Brain microvascular endothelial cell (primary cell): ENCODE data around the gene BRPF1.
"Not testable (repeated sequence)": the region's sequence is repeated elsewhere in the genome, so short reads cannot be mapped to it uniquely, and the experiment has no call there.

Experiments
- DNase-seq: peaks from one replicate; pipeline ENCODE4 v3.0.0-alpha.2; 2020
- H3K27ac ChIP-seq: fragments of 250-450 bp; sonication (Bioruptor Pico); 2 replicates; pipeline ENCODE4 v1.5.1; 2020; ENCODE audit warnings: mild to moderate bottlenecking, moderate library complexity
- H3K27me3 ChIP-seq: fragments of 250-450 bp; sonication (Bioruptor Pico); replicated peaks from 2 replicates; pipeline ENCODE4 v1.5.1; 2020; ENCODE audit warnings: mild to moderate bottlenecking
- H3K36me3 ChIP-seq: fragments of 250-450 bp; sonication (Bioruptor Pico); replicated peaks from 2 replicates; pipeline ENCODE4 v1.5.1; 2020; ENCODE audit warnings: mild to moderate bottlenecking
- H3K4me3 ChIP-seq: 2 replicates; pipeline ENCODE4 v1.5.1; 2011; ENCODE audit warnings: low read depth, mild to moderate bottlenecking, control low read depth, low read length, moderate library complexity
- CTCF ChIP-seq: IDR thresholded peaks from 2 replicates; pipeline ENCODE4 v1.5.1; 2011; ENCODE audit warnings: low read depth, mild to moderate bottlenecking, moderate library complexity, low read length, control low read depth, inconsistent platforms; ENCODE audit errors: missing control alignments
- in situ Hi-C: cut with HindIII; loops from 2 replicates; pipeline ENCODE4 v1.10.0; 2017; ENCODE audit warnings: low sequenced_read_pairs, low pct_ligation_motif_present

Gene BRPF1

GRCh38 chr3:9768141-9768775, 36.7 kb downstream of the BRPF1 start:
- no peak for TF ChIP-seq CTCF
- no peaks in the 10 kb centered on the region for H3K27me3 ChIP-seq
- no peak overlapping the region for H3K27ac ChIP-seq
- no peak overlapping the region for H3K4me3 ChIP-seq
- in situ Hi-C loops = no loop called here
- H3K36me3 ChIP-seq = no peaks in the 10 kb centered on the region
- DNase-seq = no peak

- no peak overlapping the region for H3K27ac ChIP-seq
- peak overlapping the region; percentile 58 for H3K4me3 ChIP-seq
- in situ Hi-C loops = no loop called here
- no peak for TF ChIP-seq CTCF
- H3K27me3 ChIP-seq = no peaks in the 10 kb centered on the region
- no peak for DNase-seq
- no peaks in the 10 kb centered on the region for H3K36me3 ChIP-seq
Observed at GRCh38 chr3:9769012-9769411, 37.5 kb downstream of the BRPF1 start.

GRCh38 chr3:9769426-9770275, 38.1 kb downstream of the BRPF1 start, which contains the start of gene CAMK1:
Gene CAMK1 (minus strand): TSS chr3:9769947. CDS start chr3:9767749, 2,198 bp downstream.
- in situ Hi-C loops = no loop called here
- Histone ChIP-seq H3K27me3 (no peaks in the 10 kb centered on the region), H3K4me3 (peak within 1 kb of the TSS; percentile 58), H3K27ac (no peak within 1 kb of the TSS), H3K36me3 (no peaks in the 10 kb centered on the region)
- no peak for TF ChIP-seq CTCF
- peak; percentile 45 for DNase-seq

- no peak for TF ChIP-seq CTCF
- Histone ChIP-seq H3K27ac (no peak overlapping the region), H3K27me3 (no peaks in the 10 kb centered on the region), H3K36me3 (no peaks in the 10 kb centered on the region), H3K4me3 (peak overlapping the region; percentile 58)
- in situ Hi-C loops = no loop called here
- no peak for DNase-seq
Observed at GRCh38 chr3:9770276-9770812, 38.8 kb downstream of the BRPF1 start.

- H3K36me3 ChIP-seq, H3K27ac ChIP-seq, in situ Hi-C loops, H3K27me3 ChIP-seq, DNase-seq, H3K4me3 ChIP-seq: not testable (repeated sequence)
Observed at GRCh38 chr3:9771007-9771406, 39.5 kb downstream of the BRPF1 start.
